GM12872 (cell line): ENCODE measurements around the gene PC.

Experiments
- CTCF ChIP-seq: IDR thresholded peaks from 3 replicates; pipeline ENCODE4 v1.5.1; 2011; ENCODE audit warnings: low read depth, mild to moderate bottlenecking, low read length, moderate library complexity; ENCODE audit not compliant: insufficient read depth

The PC gene

GRCh38 chr11:66879583-66879982 lies 78.6 kb downstream of the PC start:
- no peak for TF ChIP-seq CTCF

GRCh38 chr11:66879000-66879399 lies 79.2 kb downstream of the PC start:
- TF ChIP-seq CTCF = no peak

GRCh38 chr11:66878474-66878873 lies 79.7 kb downstream of the PC start:
- no peak for TF ChIP-seq CTCF

DNA sequence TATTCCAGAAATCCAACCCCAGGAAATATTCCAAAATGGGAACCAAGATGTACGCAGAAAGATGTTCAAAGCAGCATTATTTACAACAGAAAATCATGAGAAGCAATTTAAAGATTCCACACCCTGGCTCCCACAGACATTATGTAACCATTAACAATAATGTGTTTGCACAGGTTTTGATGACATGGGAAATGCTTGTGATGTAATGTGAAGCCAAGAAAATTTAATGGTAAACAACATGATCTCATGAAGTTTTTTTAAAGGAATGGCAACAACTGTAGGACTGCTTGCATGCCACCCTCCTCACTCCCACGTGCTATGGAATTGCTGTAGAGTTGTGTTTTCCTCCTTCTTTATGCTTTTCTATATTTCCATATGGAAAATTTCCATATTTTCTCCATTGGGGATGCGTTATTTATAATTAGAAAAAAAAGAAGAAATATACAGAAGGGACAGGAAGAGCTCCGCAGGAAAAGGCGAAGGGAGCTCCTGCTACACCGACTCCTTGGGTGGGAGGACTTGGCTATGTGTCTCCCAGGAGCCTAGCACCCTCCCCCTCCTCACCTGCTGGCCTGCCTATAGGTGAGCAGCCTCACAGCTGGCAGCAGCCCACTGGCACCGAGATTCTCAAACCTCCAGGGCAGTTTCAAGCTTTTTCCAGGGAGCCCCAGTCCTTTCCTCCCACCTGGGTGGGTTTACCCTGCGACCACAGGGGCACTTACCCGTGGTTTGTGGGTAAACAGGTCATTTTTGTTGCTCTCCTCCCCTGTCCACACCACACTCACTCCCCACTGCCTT lies 80.4 kb downstream of the PC start:
- no peak for TF ChIP-seq CTCF

GRCh38 chr11:66875378-66875777 lies 82.8 kb downstream of the PC start:
- TF ChIP-seq CTCF = no peak

- no peak for TF ChIP-seq CTCF
Observed at GRCh38 chr11:66874232-66874631, 84.0 kb downstream of the PC start.

DNA sequence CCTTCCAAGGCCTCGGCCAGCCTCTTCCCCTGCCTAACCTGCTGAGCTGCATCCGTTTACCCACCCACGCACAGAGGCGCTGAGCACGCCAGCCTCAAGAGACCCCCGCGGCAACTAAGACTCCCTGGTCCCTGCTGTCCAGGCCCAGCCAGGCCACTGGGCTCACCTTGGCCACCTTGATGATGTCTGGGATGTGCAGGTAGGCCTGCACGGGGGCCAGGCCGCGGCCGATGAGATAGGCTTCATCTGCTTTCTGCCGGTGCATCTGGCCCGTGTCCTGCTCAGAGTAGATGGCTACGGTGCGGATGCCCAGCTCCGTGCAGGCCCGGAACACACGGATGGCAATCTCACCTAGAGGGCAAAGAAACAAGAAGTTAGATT lies 86.7 kb downstream of the PC start:
- no peak for TF ChIP-seq CTCF
